ENCODE measurements around the gene PIK3C3. TPM values are rescaled to one million over a fixed set of nuclear protein-coding genes. Genes with fewer than 3 reads are reported as not detected.

The PIK3C3 gene
- total and polyA plus RNA-seq, 2 of the 8 experiments (the other 6 are each of a cell fraction or from before 2014, with no cell fraction given) = 15.3 to 47.4 TPM

GRCh38 chr18:41905786-41906527 lies 49.1 kb upstream of the PIK3C3 start:
- TF ChIP-seq CBX8 (IDR thresholded peaks at IDR 0.05; ENCODE audit: borderline replicate concordance, low read depth, low read length) (no peak), SRF (IDR thresholded peaks at IDR 0.05; ENCODE audit: low read depth, low read length) (no peak), KDM4A (IDR thresholded peaks at IDR 0.05; ENCODE audit: low read depth, low read length, severe bottlenecking) (no peak), HDAC6 (IDR thresholded peaks at IDR 0.05; ENCODE audit: low read depth, low read length) (no peak), SP2 (IDR thresholded peaks at IDR 0.05; ENCODE audit: low read length) (no peak)
- Histone ChIP-seq H4K20me1 (replicated peaks in 1 of 2; ENCODE audit: control insufficient read depth in 1 of 2, insufficient read depth in 2 of 2, low read length in 2 of 2) (no peaks in the 10 kb centered on the region), H3K4me2 (ENCODE audit: insufficient read depth in 1 of 2, low read depth in 2 of 2, low read length in 2 of 2) (no peak overlapping the region), H3K56ac (replicated peaks; ENCODE audit: insufficient read length, low read depth, low read length) (no peak overlapping the region), H3K27ac (ENCODE audit: low read depth, low read length) (no peak overlapping the region), H3K18ac (ENCODE audit: extremely low read depth, low read length) (no peak overlapping the region), H2AK5ac (ENCODE audit: low read depth, low read length) (no peak overlapping the region), H3K9ac (replicated peaks in 1 of 4; ENCODE audit: extremely low read depth in 1 of 4, low read depth in 3 of 4, low read length in 3 of 4) (no peak overlapping the region), H4K8ac (ENCODE audit: extremely low read depth, insufficient read depth, low read length) (no peak overlapping the region), H3K79me2 (ENCODE audit: control insufficient read depth in 1 of 2, insufficient read depth in 2 of 2, low read length in 2 of 2) (no peaks in the 10 kb centered on the region), H2BK20ac (ENCODE audit: low read length) (no peak overlapping the region), H4K91ac (replicated peaks; ENCODE audit: insufficient read length, low read length) (no peak overlapping the region), H3K36me3 (ENCODE audit: control insufficient read depth in 2 of 4, insufficient read depth in 4 of 4, low read length in 3 of 4) (no peaks in the 10 kb centered on the region), H3K79me1 (ENCODE audit: low read depth, low read length) (no peaks in the 10 kb centered on the region), H2BK12ac (ENCODE audit: low read depth, low read length) (no peak overlapping the region), H3K4me1 (replicated peaks in 1 of 4; ENCODE audit: control insufficient read depth in 3 of 4, insufficient read depth in 4 of 4, low read length in 3 of 4) (no peaks in the 10 kb centered on the region), H3K9me3 (ENCODE audit: insufficient read depth in 2 of 2, low read depth in 1 of 2, low read length in 1 of 2) (no peaks in the 10 kb centered on the region), H2BK15ac (ENCODE audit: low read length) (no peak overlapping the region), H2BK5ac (ENCODE audit: low read depth, low read length) (no peak overlapping the region), H3K27me3 (replicated peaks in 1 of 4; ENCODE audit: control insufficient read depth in 3 of 4, extremely low read depth in 1 of 4, insufficient read depth in 3 of 4, low read length in 3 of 4) (no peaks in the 10 kb centered on the region), H4K5ac (ENCODE audit: insufficient read length, low read depth, low read length) (no peak overlapping the region), H3K4me3 (ENCODE audit: extremely low read depth in 1 of 4, insufficient read depth in 2 of 4, low read depth in 3 of 4, low read length in 4 of 4) (no peak overlapping the region), H3K4ac (replicated peaks; ENCODE audit: insufficient read length, low read depth, low read length) (no peak overlapping the region), H2BK120ac (replicated peaks; ENCODE audit: low read depth, low read length) (no peak overlapping the region), H3K23ac (ENCODE audit: insufficient read length) (no peak overlapping the region), H3K23me2 (ENCODE audit: low read depth, low read length) (no peaks in the 10 kb centered on the region), H3K14ac (ENCODE audit: insufficient read length) (no peak overlapping the region), H2AFZ (ENCODE audit: low read length) (no peak overlapping the region)
- CTCF ChIA-PET (ENCODE audit: partially characterized antibody) = interaction anchor here (0.6 to 1.8 kb wide), 7 partner anchors 12 to 512 kb away, joined by 3 to 7 read pairs (median 4); no protein-coding TSS in a partner anchor
- POLR2A ChIA-PET (ENCODE audit: partially characterized antibody) = no interaction called here
- WGBS, 2 experiments (ENCODE audit: extremely low coverage in 1 of 2, insufficient coverage in 1 of 2, insufficient read length in 1 of 2, insufficient replicate concordance in 2 of 2, low coverage in 1 of 2, low lambda C conversion rate in 2 of 2, missing lambda C conversion rate in 1 of 2) = 83% methylated on average over 1 of the region's 1 CpG; no CpG with 5 or more reads in 1 of the 2 experiments
- no peak for FAIRE-seq
- DNase-seq (ENCODE audit: low read depth in 1 of 2, low spot score in 2 of 2) = no peak
